Mesendoderm (in vitro differentiated cells): ENCODE measurements around the gene RGS17.
A peak's percentile ranks its signal among the peaks of the same experiment; 100 is the strongest.

Experiments used
- DNase-seq: peaks from one replicate; pipeline ENCODE4 v3.0.0; 2013
- H2AK5ac ChIP-seq: 2 replicates; pipeline ENCODE4 v1.6.1; 2013; ENCODE audit warnings: low read length, inconsistent platforms
- H2BK120ac ChIP-seq: 2 replicates; pipeline ENCODE4 v1.6.1; 2013; ENCODE audit warnings: low read depth, mild to moderate bottlenecking, low read length, moderate library complexity, mixed read lengths
- H2BK15ac ChIP-seq: replicated peaks from 2 replicates; pipeline ENCODE4 v1.6.1; 2013; ENCODE audit warnings: low read depth, mild to moderate bottlenecking, moderate library complexity
- H2BK5ac ChIP-seq: 2 replicates; pipeline ENCODE4 v1.6.1; 2013; ENCODE audit warnings: low read length, inconsistent platforms
- H3K18ac ChIP-seq: 2 replicates; pipeline ENCODE4 v1.6.1; 2013; ENCODE audit warnings: mild to moderate bottlenecking, low read length, mixed read lengths
- H3K23ac ChIP-seq: one replicate; pipeline ENCODE4 v1.6.1; 2013; ENCODE audit warnings: low read length
- H3K27ac ChIP-seq: 2 replicates; pipeline ENCODE4 v1.5.1; 2013; ENCODE audit warnings: low read depth, mild to moderate bottlenecking, inconsistent platforms, low read length, moderate library complexity
- H3K27me3 ChIP-seq: 2 replicates; pipeline ENCODE4 v1.6.1; 2013; ENCODE audit warnings: low read length, control low read depth, mild to moderate bottlenecking, inconsistent platforms; ENCODE audit not compliant: insufficient read depth, poor library complexity
- H3K36me3 ChIP-seq: 2 replicates; pipeline ENCODE4 v1.6.1; 2013; ENCODE audit warnings: low read length, inconsistent platforms; ENCODE audit not compliant: control insufficient read depth, insufficient read depth
- H3K4ac ChIP-seq: one replicate; pipeline ENCODE4 v1.6.1; 2013; ENCODE audit warnings: low read depth, mild to moderate bottlenecking, low read length, moderate library complexity
- H3K4me1 ChIP-seq: 2 replicates; pipeline ENCODE4 v1.6.1; 2013; ENCODE audit warnings: low read depth, low read length, inconsistent platforms; ENCODE audit not compliant: control insufficient read depth
- H3K4me2 ChIP-seq: 2 replicates; pipeline ENCODE4 v1.6.1; 2013; ENCODE audit warnings: low read length
- H3K4me3 ChIP-seq: 2 replicates; pipeline ENCODE4 v1.5.1; 2013; ENCODE audit warnings: mild to moderate bottlenecking, low read length
- H3K56ac ChIP-seq: one replicate; pipeline ENCODE4 v1.6.1; 2013; ENCODE audit warnings: low read length
- H3K79me1 ChIP-seq: 2 replicates; pipeline ENCODE4 v1.6.1; 2013; ENCODE audit warnings: low read length, inconsistent platforms
- H3K79me2 ChIP-seq: 2 replicates; pipeline ENCODE4 v1.6.1; 2013; ENCODE audit warnings: mild to moderate bottlenecking, low read length; ENCODE audit not compliant: control insufficient read depth, insufficient read depth
- H3K9ac ChIP-seq: 2 replicates; pipeline ENCODE4 v1.6.1; 2013; ENCODE audit warnings: low read length, inconsistent platforms
- H4K5ac ChIP-seq: one replicate; pipeline ENCODE4 v1.6.1; 2013; ENCODE audit warnings: low read length
- H4K8ac ChIP-seq: one replicate; pipeline ENCODE4 v1.6.1; 2013; ENCODE audit warnings: low read depth, mild to moderate bottlenecking, control low read depth, low read length, moderate library complexity
- WGBS: extraction: QIAGEN DNeasy Blood & Tissue Kit; methylation state at CpG from one replicate; pipeline ENCODE4 v1.1.7; 2013; ENCODE audit warnings: low lambda C conversion rate, missing lambda C conversion rate; ENCODE audit not compliant: insufficient coverage; ENCODE audit errors: extremely low coverage; 5-methylcytosine and 5-hydroxymethylcytosine counted together

The RGS17 gene

GRCh38 chr6:152981989-152982903, 148.8 kb downstream of the RGS17 start:
- Histone ChIP-seq H3K79me2 (peaks cover 80% of the 10 kb centered on the region), H4K5ac (no peak overlapping the region), H2BK15ac (peak overlapping the region; percentile 46), H3K4me1 (peaks cover 2% of the 10 kb centered on the region), H3K4me3 (peak overlapping the region; percentile 65), H3K36me3 (no peaks in the 10 kb centered on the region), H3K27me3 (no peaks in the 10 kb centered on the region), H3K18ac (peak overlapping the region; percentile 72), H4K8ac (no peak overlapping the region), H2BK5ac (peak overlapping the region; percentile 57), H3K56ac (peak overlapping the region; percentile 96), H2BK120ac (peak overlapping the region; percentile 75), H3K9ac (peak overlapping the region; percentile 94), H3K27ac (peak overlapping the region; percentile 82), H3K23ac (peak overlapping the region; percentile 15), H3K4me2 (peak overlapping the region; percentile 29), H3K79me1 (peaks cover 2% of the 10 kb centered on the region), H2AK5ac (no peak overlapping the region), H3K4ac (peak overlapping the region; percentile 95)
- no CpG with 5 or more reads among the region's 71 CpGs for WGBS
- DNase-seq = peak; percentile 16

GRCh38 chr6:152981219-152981618, 149.9 kb downstream of the RGS17 start:
- peak overlapping the region; percentile 43 for H3K4me2 ChIP-seq
- no peak overlapping the region for H3K27ac ChIP-seq
- H3K36me3 ChIP-seq = peaks cover 2% of the 10 kb centered on the region
- H3K79me2 ChIP-seq = peaks cover 82% of the 10 kb centered on the region
- H4K8ac ChIP-seq = no peak overlapping the region
- peaks cover under 1% of the 10 kb centered on the region for H3K79me1 ChIP-seq
- peaks cover 2% of the 10 kb centered on the region for H3K4me1 ChIP-seq
- peak overlapping the region; percentile 53 for H3K56ac ChIP-seq
- no peak overlapping the region for H2BK5ac ChIP-seq
- no peak overlapping the region for H2BK120ac ChIP-seq
- no peak for DNase-seq
- H3K23ac ChIP-seq = no peak overlapping the region
- peak overlapping the region; percentile 60 for H3K4me3 ChIP-seq
- H3K18ac ChIP-seq = no peak overlapping the region
- H3K27me3 ChIP-seq = no peaks in the 10 kb centered on the region
- no peak overlapping the region for H2AK5ac ChIP-seq
- H3K9ac ChIP-seq = peak overlapping the region; percentile 80
- H3K4ac ChIP-seq = no peak overlapping the region
- no peak overlapping the region for H2BK15ac ChIP-seq
- no CpG with 5 or more reads among the region's 2 CpGs for WGBS
- no peak overlapping the region for H4K5ac ChIP-seq

- DNase-seq = no peak
- WGBS = no CpG with 5 or more reads among the region's 1 CpG
- Histone ChIP-seq H3K27me3 (no peaks in the 10 kb centered on the region), H2AK5ac (no peak overlapping the region), H2BK120ac (no peak overlapping the region), H3K56ac (no peak overlapping the region), H3K4ac (no peak overlapping the region), H3K18ac (no peak overlapping the region), H3K9ac (peak overlapping the region; percentile 80), H3K4me2 (peak overlapping the region; percentile 51), H2BK5ac (no peak overlapping the region), H4K8ac (no peak overlapping the region), H2BK15ac (no peak overlapping the region), H3K27ac (no peak overlapping the region), H3K79me1 (no peaks in the 10 kb centered on the region), H3K36me3 (peaks cover 2% of the 10 kb centered on the region), H3K79me2 (peaks cover 82% of the 10 kb centered on the region), H3K23ac (no peak overlapping the region), H3K4me3 (peak overlapping the region; percentile 23), H4K5ac (no peak overlapping the region), H3K4me1 (peaks cover 2% of the 10 kb centered on the region)
Observed at GRCh38 chr6:152980656-152981055, 150.4 kb downstream of the RGS17 start.

- Histone ChIP-seq H3K79me1 (peaks cover 2% of the 10 kb centered on the region), H2BK5ac (no peak overlapping the region), H3K4me1 (peaks cover 2% of the 10 kb centered on the region), H3K4me3 (no peak overlapping the region), H3K9ac (peak overlapping the region; percentile 48), H4K8ac (no peak overlapping the region), H4K5ac (no peak overlapping the region), H3K23ac (no peak overlapping the region), H2AK5ac (no peak overlapping the region), H3K4ac (no peak overlapping the region), H3K36me3 (peaks cover 4% of the 10 kb centered on the region), H3K79me2 (peaks cover 82% of the 10 kb centered on the region), H2BK120ac (no peak overlapping the region), H3K27me3 (no peaks in the 10 kb centered on the region), H3K56ac (no peak overlapping the region), H3K18ac (no peak overlapping the region), H3K4me2 (peak overlapping the region; percentile 27), H2BK15ac (no peak overlapping the region), H3K27ac (no peak overlapping the region)
- DNase-seq = no peak
- no CpG with 5 or more reads among the region's 1 CpG for WGBS
Observed at GRCh38 chr6:152979116-152979515, 152.0 kb downstream of the RGS17 start.

DNA sequence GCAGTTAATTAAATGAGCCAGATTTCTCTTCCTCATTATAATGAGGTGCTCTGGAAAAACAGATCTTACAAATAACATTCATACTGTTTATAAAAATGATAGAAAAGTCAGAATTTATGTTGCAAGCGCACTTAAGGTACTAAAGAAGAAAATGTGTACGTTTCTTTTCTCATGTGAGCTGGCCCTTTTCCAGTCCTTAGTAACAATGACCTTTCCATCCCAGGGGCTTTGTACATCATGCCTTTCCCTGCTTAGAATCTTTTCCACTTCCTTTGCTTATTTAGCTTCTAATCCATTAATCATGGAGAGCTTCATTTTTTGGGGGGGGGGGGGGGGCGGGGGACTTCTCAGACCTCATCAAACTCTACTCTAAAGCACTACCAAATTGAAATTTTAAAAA, 153.0 kb downstream of the RGS17 start:
- H3K9ac ChIP-seq = no peak overlapping the region
- no peak overlapping the region for H3K18ac ChIP-seq
- peaks cover 89% of the 10 kb centered on the region for H3K79me2 ChIP-seq
- no peak overlapping the region for H2AK5ac ChIP-seq
- peaks cover 2% of the 10 kb centered on the region for H3K79me1 ChIP-seq
- H3K27me3 ChIP-seq = no peaks in the 10 kb centered on the region
- H3K56ac ChIP-seq = no peak overlapping the region
- no peak overlapping the region for H3K4me2 ChIP-seq
- no peak overlapping the region for H4K8ac ChIP-seq
- no peak overlapping the region for H3K27ac ChIP-seq
- no peak overlapping the region for H3K4ac ChIP-seq
- no peak overlapping the region for H4K5ac ChIP-seq
- H3K23ac ChIP-seq = no peak overlapping the region
- H2BK120ac ChIP-seq = no peak overlapping the region
- no peak for DNase-seq
- H3K4me1 ChIP-seq = peaks cover 2% of the 10 kb centered on the region
- no peak overlapping the region for H3K4me3 ChIP-seq
- peaks cover 4% of the 10 kb centered on the region for H3K36me3 ChIP-seq
- no CpG with 5 or more reads among the region's 3 CpGs for WGBS
- no peak overlapping the region for H2BK5ac ChIP-seq
- no peak overlapping the region for H2BK15ac ChIP-seq
